ENCODE measurements around the gene WNT3.

- TF ChIP-seq CTCF (IDR thresholded peaks at IDR 0.05) (no peak), POLR2A (IDR thresholded peaks at IDR 0.05) (no peak)
Observed at GRCh38 chr17:46863383-46864121, 45.1 kb upstream of the WNT3 start.

Measured in heart left ventricle (tissue), 13 donors.